DND-41 (cell line): Measurements from ENCODE around the gene CTCF.

Source experiments
- ATAC-seq: fragments of 200-7000 bp; cut with Tn5 transposase; 3 replicates; pipeline ENCODE4 v1.9.1; 2021; ENCODE audit warnings: low read depth; ENCODE audit not compliant: insufficient read depth
- DNase-seq: peaks from one replicate; pipeline ENCODE4 v3.0.0-alpha.2; 2020
- H2AFZ ChIP-seq: 2 replicates; pipeline ENCODE4 v1.6.0; 2012; ENCODE audit warnings: low read depth, low read length
- H3K27ac ChIP-seq: 2 replicates; pipeline ENCODE4 v1.5.1; 2012; ENCODE audit warnings: low read length, inconsistent platforms
- H3K27me3 ChIP-seq: fragments of 200-600 bp; sonication (generic); 2 replicates; pipeline ENCODE4 v1.6.0; 2012; ENCODE audit warnings: low read length, mild to moderate bottlenecking, inconsistent platforms; ENCODE audit not compliant: insufficient read depth, poor library complexity
- H3K36me3 ChIP-seq: 2 replicates; pipeline ENCODE4 v1.5.1; 2012; ENCODE audit warnings: low read length, inconsistent platforms; ENCODE audit not compliant: insufficient read depth
- H3K4me1 ChIP-seq: 2 replicates; pipeline ENCODE4 v1.5.1; 2012; ENCODE audit warnings: mild to moderate bottlenecking, low read length; ENCODE audit not compliant: insufficient read depth
- H3K4me2 ChIP-seq: 2 replicates; pipeline ENCODE4 v1.6.0; 2012; ENCODE audit warnings: mild to moderate bottlenecking, moderate library complexity, low read length, inconsistent platforms; ENCODE audit not compliant: insufficient read depth
- H3K4me3 ChIP-seq, 2 experiments: fragments of 200-600 bp in 1 of 2; shearing (Covaris generic) in 1 of 2; 2 replicates each; pipeline ENCODE4 v1.5.1; 2012 to 2016; ENCODE audit warnings: inconsistent platforms in 2 of 2, low read length in 2 of 2, mild to moderate bottlenecking in 2 of 2, low read depth in 1 of 2, moderate library complexity in 1 of 2
- H3K79me2 ChIP-seq: 2 replicates; pipeline ENCODE4 v1.6.0; 2012; ENCODE audit warnings: low read length, inconsistent platforms; ENCODE audit not compliant: insufficient read depth
- H3K9ac ChIP-seq: 2 replicates; pipeline ENCODE4 v1.6.0; 2012; ENCODE audit warnings: low read depth, mild to moderate bottlenecking, inconsistent platforms, low read length, moderate library complexity
- H3K9me3 ChIP-seq: 2 replicates; pipeline ENCODE4 v1.5.1; 2012; ENCODE audit warnings: low read length, moderate library complexity, mild to moderate bottlenecking, inconsistent platforms; ENCODE audit not compliant: insufficient read depth, severe bottlenecking
- H4K20me1 ChIP-seq: 2 replicates; pipeline ENCODE4 v1.6.0; 2012; ENCODE audit warnings: low read length; ENCODE audit not compliant: insufficient read depth
- CTCF ChIP-seq: IDR thresholded peaks from 2 replicates; pipeline ENCODE4 v1.5.1; 2012; ENCODE audit warnings: borderline replicate concordance, low read length, moderate library complexity, mild to moderate bottlenecking; ENCODE audit not compliant: poor library complexity, severe bottlenecking; ENCODE audit errors: extremely low read depth
- EZH2 ChIP-seq: IDR thresholded peaks from 3 replicates; pipeline ENCODE4 v1.6.1; 2012; ENCODE audit warnings: borderline replicate concordance, low read depth, mild to moderate bottlenecking, moderate library complexity, low read length, inconsistent platforms; ENCODE audit not compliant: severe bottlenecking

The CTCF gene

DNA sequence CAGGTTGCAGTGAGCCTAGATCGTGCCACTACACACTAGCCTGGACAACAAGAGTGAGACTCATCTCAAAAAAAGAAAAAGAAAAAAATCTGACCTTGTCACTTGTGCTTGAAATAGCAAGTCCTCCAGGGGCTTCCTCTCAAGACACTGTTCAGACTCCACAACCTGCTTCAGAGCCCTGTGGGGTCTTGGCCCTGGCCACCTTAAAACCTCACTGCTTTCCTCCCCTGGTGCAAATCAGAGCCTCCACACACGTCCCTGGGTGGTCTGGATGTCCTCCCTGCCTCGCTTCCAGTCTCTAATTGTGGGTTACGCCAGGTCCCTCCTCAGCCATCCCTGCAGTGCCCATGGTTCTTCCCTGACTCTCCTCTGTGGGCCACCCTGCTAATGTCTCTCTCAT, 93.0 kb downstream of the CTCF start:
- Histone ChIP-seq H2AFZ (no peak overlapping the region), H3K36me3 (peaks cover 79% of the 10 kb centered on the region), H3K27ac (no peak overlapping the region), H3K9me3 (no peaks in the 10 kb centered on the region), H3K4me1 (peaks cover 20% of the 10 kb centered on the region), H4K20me1 (peaks cover 54% of the 10 kb centered on the region), H3K4me2 (no peak overlapping the region), H3K4me3 (no peak overlapping the region), H3K79me2 (peaks cover 20% of the 10 kb centered on the region), H3K9ac (no peak overlapping the region), H3K27me3 (no peaks in the 10 kb centered on the region)
- ATAC-seq, result no peak
- TF ChIP-seq EZH2 (no peak), CTCF (no peak)
- DNase-seq, result no peak

- Histone ChIP-seq H3K4me2 (no peak overlapping the region), H3K79me2 (peaks cover 20% of the 10 kb centered on the region), H3K4me1 (peaks cover 26% of the 10 kb centered on the region), H3K4me3 (no peak overlapping the region), H3K27me3 (no peaks in the 10 kb centered on the region), H2AFZ (no peak overlapping the region), H3K36me3 (peaks cover 68% of the 10 kb centered on the region), H3K9ac (no peak overlapping the region), H3K27ac (no peak overlapping the region), H3K9me3 (no peaks in the 10 kb centered on the region), H4K20me1 (peaks cover 49% of the 10 kb centered on the region)
- DNase-seq, result no peak
- no peak for ATAC-seq
- TF ChIP-seq EZH2 (no peak), CTCF (no peak)
Observed at GRCh38 chr16:67656344-67657016, 94.2 kb downstream of the CTCF start.

DNA sequence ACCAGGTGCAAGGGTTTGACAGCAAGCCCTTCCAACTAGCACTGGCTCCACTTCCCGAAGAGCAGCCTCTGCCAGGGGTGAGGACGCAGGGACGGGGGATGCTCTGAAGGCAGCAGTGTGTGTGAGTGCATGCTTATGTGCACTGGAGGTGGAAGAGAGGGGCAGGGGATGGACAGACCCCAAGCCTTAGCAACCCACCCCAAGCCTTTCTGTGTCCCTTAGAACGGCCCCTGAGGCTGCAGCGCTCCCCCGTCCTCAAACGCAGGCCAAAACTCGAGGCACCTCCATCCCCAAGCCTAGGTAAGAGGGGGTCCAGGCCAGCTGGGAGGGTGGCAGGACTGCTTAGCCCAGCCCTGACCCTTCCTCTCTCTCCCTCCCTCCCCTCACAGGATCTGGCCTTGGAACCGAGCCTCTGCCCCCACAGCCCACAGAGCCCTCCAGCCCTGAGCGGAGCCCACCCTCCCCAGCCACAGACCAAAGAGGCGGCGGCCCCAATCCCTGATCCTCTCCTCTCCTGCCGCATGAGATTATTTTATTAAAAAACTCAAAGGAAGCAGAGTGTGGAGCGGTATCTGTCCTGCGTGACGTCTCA, 94.8 kb downstream of the CTCF start:
- peaks cover 20% of the 10 kb centered on the region for H3K79me2 ChIP-seq
- no peaks in the 10 kb centered on the region for H3K9me3 ChIP-seq
- H2AFZ ChIP-seq, result no peak overlapping the region
- DNase-seq (no peak), ATAC-seq (no peak)
- H3K4me2 ChIP-seq, result 0 out of 2 replicates have a peak overlapping the region, but pooled peaks have one; percentile 97
- peaks cover 44% of the 10 kb centered on the region for H4K20me1 ChIP-seq
- H3K27me3 ChIP-seq, result no peaks in the 10 kb centered on the region
- H3K4me1 ChIP-seq, result peaks cover 29% of the 10 kb centered on the region
- TF ChIP-seq CTCF, result no peak
- TF ChIP-seq EZH2, result no peak
- H3K36me3 ChIP-seq, result peaks cover 64% of the 10 kb centered on the region
- H3K4me3 ChIP-seq, result no peak overlapping the region
- H3K9ac ChIP-seq, result no peak overlapping the region
- no peak overlapping the region for H3K27ac ChIP-seq
